ENCODE results near the gene GRM8.

Gene GRM8

GRCh38 chr7:126424985-126425384 is 827.8 kb downstream of the GRM8 start:
- no peak for FAIRE-seq
- no peak for DNase-seq (ENCODE audit: extremely low spot score, insufficient read length, low read depth)

GRCh38 chr7:126419047-126419446 is 833.7 kb downstream of the GRM8 start:
- DNase-seq (ENCODE audit: extremely low spot score, insufficient read length, low read depth) (no peak), FAIRE-seq (no peak)

GRCh38 chr7:126411821-126412383 is 840.8 kb downstream of the GRM8 start:
- peak; percentile 73 for FAIRE-seq
- no peak for DNase-seq (ENCODE audit: extremely low spot score, insufficient read length, low read depth)

GRCh38 chr7:126411032-126411820 is 841.5 kb downstream of the GRM8 start:
- peak; percentile 77 for FAIRE-seq

GRCh38 chr7:126403040-126403439 is 849.7 kb downstream of the GRM8 start:
- FAIRE-seq (no peak), DNase-seq (ENCODE audit: extremely low spot score, insufficient read length, low read depth) (no peak)

More at GRCh38 chr7:126411032-126411820, 841.5 kb downstream of the GRM8 start:
- no peak for DNase-seq (ENCODE audit: extremely low spot score, insufficient read length, low read depth)

- DNase-seq (ENCODE audit: extremely low spot score, insufficient read length, low read depth) (no peak), FAIRE-seq (no peak)
Measured at GRCh38 chr7:126401918-126402317, 850.8 kb downstream of the GRM8 start.

- DNase-seq (ENCODE audit: extremely low spot score, insufficient read length, low read depth) = no peak
- FAIRE-seq = no peak
Measured at GRCh38 chr7:126398851-126399529, 853.8 kb downstream of the GRM8 start.

- FAIRE-seq (no peak), DNase-seq (ENCODE audit: extremely low spot score, insufficient read length, low read depth) (no peak)
Measured at GRCh38 chr7:126398285-126398684, 854.5 kb downstream of the GRM8 start.

- FAIRE-seq (no peak), DNase-seq (ENCODE audit: extremely low spot score, insufficient read length, low read depth) (no peak)
Measured at GRCh38 chr7:126394406-126394805, 858.3 kb downstream of the GRM8 start.

Data from GM18507 (cell line).